CD4-positive, alpha-beta T cell (primary cell): ENCODE data around the gene YARS1. TPM values are rescaled to one million over a fixed set of nuclear protein-coding genes. Genes with fewer than 3 reads are reported as not detected.
A peak's percentile ranks its signal among the peaks of the same experiment; 100 is the strongest.

Experiments
- ATAC-seq: fragments of 200-7000 bp; cut with Tn5 transposase; one replicate; pipeline ENCODE4 v1.10.0; 2022; ENCODE audit warnings: mild to moderate bottlenecking; ENCODE audit not compliant: poor library complexity
- CTCF ChIA-PET: fragments of 350-600 bp; sonication (Branson Sonifier 250); formaldehyde crosslinking; loops from one replicate; lab custom pipeline; 2021; ENCODE audit warnings: antibody characterized with exemption, inconsistent platforms; lab: Charles Lee
- POLR2A ChIA-PET: fragments of 350-600 bp; sonication (Branson Sonifier 250); formaldehyde crosslinking; loops from one replicate; lab custom pipeline; 2021; ENCODE audit warnings: antibody characterized with exemption, inconsistent platforms; lab: Charles Lee
- DNase-seq, 14 experiments: peaks; one replicate each; pipeline ENCODE4 v3.0.0-alpha.2; 2013 to 2020; ENCODE audit warnings: mixed read lengths in 2 of 14
- H3K27ac ChIP-seq, 2 donors: one replicate each; pipeline versions ENCODE4 v1.5.1 to v1.7.0; 2013; ENCODE audit warnings: low read length in 2 of 2, low read depth in 1 of 2, mild to moderate bottlenecking in 1 of 2
- H3K27me3 ChIP-seq, 2 experiments: 1 replicate in 1 of 2; 2 replicates in 1 of 2; pipeline versions ENCODE4 v1.6.1 to v1.7.0; 2013; ENCODE audit warnings: low read length in 2 of 2, control low read depth in 1 of 2, mild to moderate bottlenecking in 1 of 2, moderate library complexity in 1 of 2; ENCODE audit not compliant: insufficient read depth in 2 of 2, control insufficient read depth in 1 of 2
- H3K36me3 ChIP-seq: one replicate; pipeline ENCODE4 v1.6.1; 2013; ENCODE audit warnings: low read length, control low read depth; ENCODE audit not compliant: insufficient read depth
- H3K4me1 ChIP-seq: one replicate; pipeline ENCODE4 v1.6.1; 2013; ENCODE audit warnings: low read length, control low read depth; ENCODE audit not compliant: insufficient read depth
- H3K4me3 ChIP-seq: one replicate; pipeline ENCODE4 v1.5.1; 2013; ENCODE audit warnings: mild to moderate bottlenecking, low read length, moderate library complexity
- H3K9me3 ChIP-seq, 2 experiments: 1 replicate in 1 of 2; 2 replicates in 1 of 2; pipeline versions ENCODE4 v1.6.1 to v1.7.0; 2013; ENCODE audit warnings: low read length in 2 of 2, mild to moderate bottlenecking in 2 of 2, control low read depth in 1 of 2, moderate library complexity in 1 of 2; ENCODE audit not compliant: control insufficient read depth in 1 of 2, insufficient read depth in 1 of 2
- H3K27ac Mint-ChIP-seq: one replicate; pipeline ENCODE4 v1.8.0; 2020; ENCODE audit warnings: mixed read lengths
- H3K27me3 Mint-ChIP-seq: one replicate; pipeline ENCODE4 v1.8.0; 2021; ENCODE audit warnings: mixed read lengths
- H3K36me3 Mint-ChIP-seq: one replicate; pipeline ENCODE4 v1.8.0; 2021; ENCODE audit warnings: low read depth, mixed read lengths
- H3K4me1 Mint-ChIP-seq: one replicate; pipeline ENCODE4 v1.8.0; 2021; ENCODE audit warnings: low read depth, mixed read lengths
- H3K4me3 Mint-ChIP-seq: one replicate; pipeline ENCODE4 v1.8.0; 2020; ENCODE audit warnings: mild to moderate bottlenecking, mixed read lengths
- H3K9me3 Mint-ChIP-seq: one replicate; pipeline ENCODE4 v1.8.0; 2020; ENCODE audit warnings: mixed read lengths
- intact Hi-C, 2 experiments: fragments of 100-400 bp; cut with DNase I in 1 of 2; cut with micrococcal nuclease in 1 of 2; formaldehyde crosslinking; loops; one replicate each; pipeline versions ENCODE4 v1.15.1 to v1.9.0; 2023 to 2025; cut with DNase I, micrococcal nuclease
- total RNA-seq, 174 experiments: library from RNA in 2 of 174; stranded (reverse) in 2 of 174; gene quantifications; one replicate each; pipeline ENCODE4 v1.2.3 and lab custom pipeline; 2021 to 2026
- TF ChIP-seq, protein P1 (sequence below): fragments of 200-600 bp; IDR thresholded peaks from one replicate; pipeline ENCODE4 v1.8.0; 2022; ENCODE audit warnings: antibody characterized with exemption, mild to moderate bottlenecking

The YARS1 gene
- total RNA-seq, 2 experiments from 2014 or later = 67.6 to 73.2 TPM

DNA sequence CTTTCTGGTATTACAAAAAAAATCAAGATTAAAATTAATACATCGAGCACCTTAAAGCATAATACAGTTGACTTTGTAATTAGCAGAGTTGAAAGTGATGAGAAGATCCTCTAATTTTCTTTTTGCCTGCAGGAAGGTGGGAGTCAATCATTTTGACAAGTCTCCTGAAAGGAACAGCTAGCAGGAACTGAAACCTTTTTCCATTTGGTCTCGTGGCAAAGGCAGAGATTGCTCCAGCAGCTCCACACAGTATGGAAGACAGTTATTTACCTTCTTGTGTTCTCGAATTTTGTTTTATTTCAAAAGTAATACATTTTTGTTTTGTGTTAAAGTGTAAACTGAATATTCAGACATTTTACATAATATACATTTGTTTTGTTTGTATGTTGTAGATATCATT, 8.0 kb upstream of the YARS1 start:
- Mint-ChIP-seq H3K4me3 (no peak overlapping the region), H3K27ac (no peak overlapping the region), H3K4me1 (peaks cover 46% of the 10 kb centered on the region), H3K36me3 (peaks cover 56% of the 10 kb centered on the region), H3K27me3 (no peaks in the 10 kb centered on the region), H3K9me3 (no peaks in the 10 kb centered on the region)
- intact Hi-C loops = no loop called here
- POLR2A ChIA-PET = interaction anchor here (0.6 kb wide), 1 partner anchor 10 kb away, joined by 3 read pairs; no protein-coding TSS in a partner anchor
- DNase-seq (no peak), ATAC-seq (no peak)
- Histone ChIP-seq H3K4me3 (no peak overlapping the region), H3K27me3 (no peaks in the 10 kb centered on the region), H3K9me3 (no peaks in the 10 kb centered on the region), H3K27ac (no peak overlapping the region), H3K36me3 (peaks cover 44% of the 10 kb centered on the region), H3K4me1 (peaks cover 15% of the 10 kb centered on the region)
- CTCF ChIA-PET = no interaction called here
- TF ChIP-seq, protein P1, sequence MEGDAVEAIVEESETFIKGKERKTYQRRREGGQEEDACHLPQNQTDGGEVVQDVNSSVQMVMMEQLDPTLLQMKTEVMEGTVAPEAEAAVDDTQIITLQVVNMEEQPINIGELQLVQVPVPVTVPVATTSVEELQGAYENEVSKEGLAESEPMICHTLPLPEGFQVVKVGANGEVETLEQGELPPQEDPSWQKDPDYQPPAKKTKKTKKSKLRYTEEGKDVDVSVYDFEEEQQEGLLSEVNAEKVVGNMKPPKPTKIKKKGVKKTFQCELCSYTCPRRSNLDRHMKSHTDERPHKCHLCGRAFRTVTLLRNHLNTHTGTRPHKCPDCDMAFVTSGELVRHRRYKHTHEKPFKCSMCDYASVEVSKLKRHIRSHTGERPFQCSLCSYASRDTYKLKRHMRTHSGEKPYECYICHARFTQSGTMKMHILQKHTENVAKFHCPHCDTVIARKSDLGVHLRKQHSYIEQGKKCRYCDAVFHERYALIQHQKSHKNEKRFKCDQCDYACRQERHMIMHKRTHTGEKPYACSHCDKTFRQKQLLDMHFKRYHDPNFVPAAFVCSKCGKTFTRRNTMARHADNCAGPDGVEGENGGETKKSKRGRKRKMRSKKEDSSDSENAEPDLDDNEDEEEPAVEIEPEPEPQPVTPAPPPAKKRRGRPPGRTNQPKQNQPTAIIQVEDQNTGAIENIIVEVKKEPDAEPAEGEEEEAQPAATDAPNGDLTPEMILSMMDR = no peak

DNA sequence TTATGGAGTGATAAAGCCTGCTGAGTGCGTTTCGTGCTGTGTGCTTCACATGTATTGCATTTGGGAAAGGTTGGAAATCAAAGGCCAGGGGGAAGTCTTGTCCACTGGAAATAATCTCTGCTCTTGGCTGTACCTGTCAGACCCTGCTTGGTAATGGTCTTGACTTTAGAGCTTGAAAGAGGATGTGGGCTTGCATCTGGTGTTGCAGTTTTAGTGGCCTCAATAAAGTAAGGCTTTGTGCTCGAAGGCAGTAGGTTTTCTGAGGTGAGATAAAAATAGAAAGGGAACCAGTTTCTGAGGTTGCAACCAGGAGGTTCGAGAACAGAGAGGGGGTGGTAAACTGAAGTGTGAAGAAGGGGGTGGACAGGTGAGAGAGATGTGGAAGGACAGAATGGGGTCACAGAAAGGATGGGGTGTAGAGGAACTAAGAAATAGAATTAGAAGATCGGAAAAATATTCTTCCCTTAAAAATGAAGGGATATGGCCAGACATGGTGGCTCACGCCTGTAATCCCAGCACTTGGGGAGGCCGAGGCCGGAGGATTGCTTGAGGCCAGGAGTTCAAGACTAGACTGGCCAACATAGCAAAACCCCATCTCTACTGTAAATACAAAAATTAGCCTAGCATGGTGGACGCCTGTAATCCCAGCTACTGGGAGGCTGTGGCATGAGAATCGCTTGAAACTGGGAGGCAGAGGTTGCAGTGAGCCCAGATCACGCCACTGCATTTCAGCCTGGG, 1.8 kb upstream of the YARS1 start:
- peaks cover 59% of the 10 kb centered on the region for H3K4me1 Mint-ChIP-seq
- DNase-seq (peak in 3 of 14 experiments; percentile 23 to 74 (median 26)), ATAC-seq (no peak)
- Histone ChIP-seq H3K4me1 (peaks cover 52% of the 10 kb centered on the region), H3K9me3 (no peaks in the 10 kb centered on the region), H3K4me3 (peak overlapping the region; percentile 99), H3K36me3 (peaks cover 2% of the 10 kb centered on the region), H3K27ac (peak overlapping the region; percentile 80 to 87), H3K27me3 (no peaks in the 10 kb centered on the region)
- ChIA-PET CTCF (no interaction called here), POLR2A (interaction anchor here (1.0 to 3.4 kb wide), 2 partner anchors 169 to 711 kb away, joined by 3 to 24 read pairs; partner anchors contain the start of genes KPNA6, RBBP4 and ZBTB8OS)
- H3K4me3 Mint-ChIP-seq = peak overlapping the region; percentile 100
- no peaks in the 10 kb centered on the region for H3K9me3 Mint-ChIP-seq
- intact Hi-C loops = loop anchor here (5.0 to 10.0 kb wide), 8 partner anchors 143 to 1524 kb away; partner anchors contain the start of genes AZIN2 (in 1 of the 2), RNF19B (in 1 of the 2), SNRNP40 (in 1 of the 2) and TRIM62 (in 1 of the 2)
- TF ChIP-seq, protein P1 = no peak
- H3K36me3 Mint-ChIP-seq = peaks cover 21% of the 10 kb centered on the region
- peak overlapping the region; percentile 96 for H3K27ac Mint-ChIP-seq
- no peaks in the 10 kb centered on the region for H3K27me3 Mint-ChIP-seq

DNA sequence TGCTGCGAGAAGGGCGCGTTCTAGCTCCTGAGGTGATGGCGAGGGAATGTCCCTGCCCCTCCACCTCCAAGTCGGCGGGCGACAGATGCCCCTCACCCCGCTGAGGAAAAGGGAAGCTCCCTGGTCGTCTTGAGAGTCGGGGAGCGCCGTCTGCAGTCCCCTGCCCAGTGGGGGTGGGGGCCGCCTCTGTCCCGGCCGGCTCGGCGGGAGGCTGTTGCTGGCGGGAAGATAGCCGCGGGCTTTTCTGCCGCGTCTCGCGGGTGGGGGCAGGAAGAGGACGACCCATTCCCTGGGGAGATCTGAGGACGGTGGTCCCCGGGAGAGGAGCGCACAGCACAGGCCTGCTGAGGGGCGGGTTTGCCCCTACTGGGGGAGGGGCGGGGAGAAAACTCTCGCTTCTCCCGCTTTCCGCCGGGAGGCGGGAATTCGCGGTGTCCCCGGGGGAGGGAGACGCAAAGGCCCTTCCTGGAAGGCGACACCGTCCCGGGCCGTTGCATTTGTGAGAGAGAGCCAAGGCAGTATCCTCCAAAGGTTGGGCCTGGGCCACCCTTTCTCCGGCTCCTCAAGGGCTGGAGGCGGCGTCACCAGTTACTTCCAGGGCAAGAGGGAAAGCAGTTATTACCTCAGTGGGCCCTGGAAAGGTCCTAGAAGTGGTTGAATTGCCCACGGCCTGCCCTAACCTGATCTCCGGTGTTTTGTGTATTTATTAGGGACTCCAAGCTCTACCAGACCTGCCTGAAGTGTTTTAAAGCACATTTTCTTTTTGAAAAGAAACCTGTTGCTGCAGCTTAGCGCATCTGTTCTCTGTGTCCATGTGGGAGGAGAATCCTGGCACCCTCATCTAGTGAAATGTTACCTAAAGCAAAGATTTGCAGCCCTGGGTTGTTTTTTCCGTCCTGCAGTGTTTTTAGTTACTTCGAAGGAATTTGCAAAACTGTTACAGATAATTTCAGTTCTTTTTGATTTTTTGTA, 943 bp upstream of the YARS1 start:
- intact Hi-C loops = loop anchor here (1.0 to 10.0 kb wide), 13 partner anchors 19 to 1523 kb away; partner anchors contain the start of genes AZIN2 (in 1 of the 2), RBBP4 (in 1 of the 2), RNF19B (in 1 of the 2) and SNRNP40 (in 1 of the 2)
- no peaks in the 10 kb centered on the region for H3K27me3 Mint-ChIP-seq
- ChIA-PET CTCF (interaction anchor here (1.4 to 2.1 kb wide), 2 partner anchors 45 to 106 kb away, joined by 3 to 10 read pairs; no protein-coding TSS in a partner anchor), POLR2A (interaction anchor here (0.6 to 3.4 kb wide), 9 partner anchors 9 to 1754 kb away, joined by 3 to 24 read pairs (median 4); partner anchors contain the start of genes KPNA6, RBBP4, RNF19B and ZBTB8OS)
- peak overlapping the region; percentile 100 for H3K4me3 Mint-ChIP-seq
- Histone ChIP-seq H3K9me3 (no peaks in the 10 kb centered on the region), H3K4me3 (peak overlapping the region; percentile 99), H3K27me3 (no peaks in the 10 kb centered on the region), H3K27ac (peak overlapping the region; percentile 80 to 87), H3K36me3 (peaks cover 3% of the 10 kb centered on the region), H3K4me1 (peaks cover 56% of the 10 kb centered on the region)
- DNase-seq (peak in 10 of 14 experiments; percentile 7 to 47 (median 28)), ATAC-seq (no peak)
- peak overlapping the region; percentile 96 for H3K27ac Mint-ChIP-seq
- TF ChIP-seq, protein P1 = no peak
- no peaks in the 10 kb centered on the region for H3K9me3 Mint-ChIP-seq
- peaks cover 29% of the 10 kb centered on the region for H3K36me3 Mint-ChIP-seq
- peaks cover 60% of the 10 kb centered on the region for H3K4me1 Mint-ChIP-seq
